HEK293T (cell line): ENCODE data around the gene CIP2A.

Source experiments
- FOXA1 ChIP-seq: fragments of 450-650 bp; IDR thresholded peaks from 2 replicates; pipeline ENCODE4 v1.6.1; 2016; ENCODE audit warnings: mild to moderate bottlenecking
- FOXK2 ChIP-seq: fragments of 450-650 bp; IDR thresholded peaks from 2 replicates; pipeline ENCODE4 v1.6.1; 2016; ENCODE audit warnings: mild to moderate bottlenecking
- FOXM1 ChIP-seq: fragments of 450-650 bp; IDR thresholded peaks from 2 replicates; pipeline ENCODE4 v1.6.1; 2017; ENCODE audit warnings: mild to moderate bottlenecking, borderline replicate concordance
- SP1 ChIP-seq: fragments of 450-650 bp; IDR thresholded peaks from 2 replicates; pipeline ENCODE4 v1.6.1; 2017

DNA sequence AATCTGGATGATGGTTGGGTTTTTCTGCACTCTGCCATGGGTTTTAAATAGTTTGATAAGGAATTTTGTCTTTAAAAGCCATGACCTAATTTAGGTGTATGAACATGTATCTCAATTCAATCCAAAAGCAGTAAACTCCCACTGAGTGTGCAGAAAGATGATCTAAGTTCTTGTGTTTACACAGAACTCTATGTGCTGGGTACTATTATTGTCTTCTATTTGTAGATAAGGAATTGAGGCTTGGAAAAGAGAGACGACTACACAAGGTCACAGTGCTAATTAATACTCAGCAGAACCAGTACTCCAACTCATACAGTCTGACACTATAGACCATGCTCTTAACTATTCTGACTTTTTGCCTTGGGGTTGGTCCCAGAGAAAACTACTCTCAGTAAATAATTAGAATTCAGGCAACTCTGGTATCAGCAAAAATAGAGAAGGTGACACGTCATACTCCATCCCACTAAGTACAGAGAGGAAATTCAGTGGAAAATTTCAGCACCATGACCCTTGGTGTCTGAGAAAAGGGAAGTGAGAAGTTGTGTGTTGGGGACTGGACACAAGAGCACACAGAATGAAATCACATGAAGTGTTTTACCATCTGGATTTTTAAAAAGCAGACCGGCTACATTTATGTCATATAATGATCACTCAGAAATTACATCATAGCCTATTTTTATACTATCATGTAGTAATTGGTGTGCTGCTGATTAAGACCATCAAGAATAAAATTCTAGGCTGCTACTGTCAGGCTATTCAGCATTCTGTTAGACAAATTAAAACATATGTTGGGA, 60.6 kb downstream of the CIP2A start:
- TF ChIP-seq SP1 (no peak), FOXM1 (no peak), FOXA1 (no peak), FOXK2 (no peak)
